ENCODE measurements around the gene PPP2R5C.

Gene PPP2R5C

GRCh38 chr14:101926620-101927019 is 165.1 kb downstream of the PPP2R5C start:
- H3K4me3 ChIP-seq (replicated peaks in 1 of 2; ENCODE audit: low read depth in 2 of 2, low read length in 2 of 2): no peak overlapping the region
- no peak for DNase-seq (ENCODE audit: low read depth in 2 of 2)
- no peak for TF ChIP-seq CTCF (IDR thresholded peaks at IDR 0.05; ENCODE audit: low read depth, low read length)

GRCh38 chr14:101927859-101928258 is 166.3 kb downstream of the PPP2R5C start:
- peak; percentile 96 to 98 for DNase-seq (ENCODE audit: low read depth in 2 of 2)
- no peak overlapping the region for H3K4me3 ChIP-seq (replicated peaks in 1 of 2; ENCODE audit: low read depth in 2 of 2, low read length in 2 of 2)
- TF ChIP-seq CTCF (IDR thresholded peaks at IDR 0.05; ENCODE audit: low read depth, low read length): no peak

- no peak for TF ChIP-seq CTCF (IDR thresholded peaks at IDR 0.05; ENCODE audit: low read depth, low read length)
- no peak overlapping the region for H3K4me3 ChIP-seq (replicated peaks in 1 of 2; ENCODE audit: low read depth in 2 of 2, low read length in 2 of 2)
- DNase-seq (ENCODE audit: low read depth in 2 of 2): no peak
Observed at GRCh38 chr14:101928415-101928841, 166.9 kb downstream of the PPP2R5C start.

- TF ChIP-seq CTCF (IDR thresholded peaks at IDR 0.05; ENCODE audit: low read depth, low read length): no peak
- H3K4me3 ChIP-seq (replicated peaks in 1 of 2; ENCODE audit: low read depth in 2 of 2, low read length in 2 of 2): no peak overlapping the region
- DNase-seq (ENCODE audit: low read depth in 2 of 2): no peak
Observed at GRCh38 chr14:101929096-101929495, 167.6 kb downstream of the PPP2R5C start.

GRCh38 chr14:101929946-101930345 is 168.4 kb downstream of the PPP2R5C start:
- no peak for TF ChIP-seq CTCF (IDR thresholded peaks at IDR 0.05; ENCODE audit: low read depth, low read length)
- H3K4me3 ChIP-seq (replicated peaks in 1 of 2; ENCODE audit: low read depth in 2 of 2, low read length in 2 of 2): no peak overlapping the region
- no peak for DNase-seq (ENCODE audit: low read depth in 2 of 2)

GRCh38 chr14:101932673-101933072 is 171.2 kb downstream of the PPP2R5C start:
- no peak for TF ChIP-seq CTCF (IDR thresholded peaks at IDR 0.05; ENCODE audit: low read depth, low read length)
- no peak for DNase-seq (ENCODE audit: low read depth in 2 of 2)
- H3K4me3 ChIP-seq (replicated peaks in 1 of 2; ENCODE audit: low read depth in 2 of 2, low read length in 2 of 2): no peak overlapping the region

GRCh38 chr14:101933209-101933608 is 171.7 kb downstream of the PPP2R5C start:
- no peak overlapping the region for H3K4me3 ChIP-seq (replicated peaks in 1 of 2; ENCODE audit: low read depth in 2 of 2, low read length in 2 of 2)
- no peak for TF ChIP-seq CTCF (IDR thresholded peaks at IDR 0.05; ENCODE audit: low read depth, low read length)
- DNase-seq (ENCODE audit: low read depth in 2 of 2): no peak

Measured in cardiac fibroblast (primary cell).